ENCODE results near the gene AP5B1. TPM values are rescaled to one million over a fixed set of nuclear protein-coding genes. Genes with fewer than 3 reads are reported as not detected.

AP5B1 gene
- total and polyA plus RNA-seq, 9 of the 15 experiments (the other 6 are each of a cell fraction or from before 2014, with no cell fraction given) = 0.51 to 24.2 (median 5.1) TPM

- 0 out of 2 replicates have a peak, but pooled peaks have one; percentile 41 for TF ChIP-seq ETV5 (CRISPR knock-in tag; IDR thresholded peaks at IDR 0.05; ENCODE audit: low read depth)
- TF ChIP-seq CSDE1 (IDR thresholded peaks at IDR 0.05) = no peak
- no peak for TF ChIP-seq RHOXF2B (CRISPR knock-in tag; conservative IDR thresholded peaks at IDR 0.05)
- TF ChIP-seq ZNF197 (CRISPR knock-in tag; IDR thresholded peaks at IDR 0.05; ENCODE audit: low read depth) = 0 out of 2 replicates have a peak, but pooled peaks have one; percentile 74
- peak; percentile 88; the same call in 1 of the 2 replicates for TF ChIP-seq PREB (CRISPR knock-in tag; IDR thresholded peaks at IDR 0.05)
- TF ChIP-seq U2AF2 (optimal IDR thresholded peaks at IDR 0.05; ENCODE audit: low read depth, low read length) = no peak
- no peak for TF ChIP-seq ZBTB8A (IDR thresholded peaks at IDR 0.05; ENCODE audit: partially characterized antibody)
- TF ChIP-seq ZNF696 (CRISPR knock-in tag; conservative IDR thresholded peaks at IDR 0.05) = no peak
- no peak for TF ChIP-seq NCOA1 (IDR thresholded peaks at IDR 0.05; ENCODE audit: low read depth)
- no peak for TF ChIP-seq NR4A1 (CRISPR knock-in tag; IDR thresholded peaks at IDR 0.05)
- TF ChIP-seq NR4A1 (tag; IDR thresholded peaks at IDR 0.05) = no peak
- TF ChIP-seq, protein P1, sequence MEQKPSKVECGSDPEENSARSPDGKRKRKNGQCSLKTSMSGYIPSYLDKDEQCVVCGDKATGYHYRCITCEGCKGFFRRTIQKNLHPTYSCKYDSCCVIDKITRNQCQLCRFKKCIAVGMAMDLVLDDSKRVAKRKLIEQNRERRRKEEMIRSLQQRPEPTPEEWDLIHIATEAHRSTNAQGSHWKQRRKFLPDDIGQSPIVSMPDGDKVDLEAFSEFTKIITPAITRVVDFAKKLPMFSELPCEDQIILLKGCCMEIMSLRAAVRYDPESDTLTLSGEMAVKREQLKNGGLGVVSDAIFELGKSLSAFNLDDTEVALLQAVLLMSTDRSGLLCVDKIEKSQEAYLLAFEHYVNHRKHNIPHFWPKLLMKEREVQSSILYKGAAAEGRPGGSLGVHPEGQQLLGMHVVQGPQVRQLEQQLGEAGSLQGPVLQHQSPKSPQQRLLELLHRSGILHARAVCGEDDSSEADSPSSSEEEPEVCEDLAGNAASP (IDR thresholded peaks at IDR 0.05) = no peak
- no peak for TF ChIP-seq DPF2 (IDR thresholded peaks at IDR 0.05)
- TF ChIP-seq, protein P2, sequence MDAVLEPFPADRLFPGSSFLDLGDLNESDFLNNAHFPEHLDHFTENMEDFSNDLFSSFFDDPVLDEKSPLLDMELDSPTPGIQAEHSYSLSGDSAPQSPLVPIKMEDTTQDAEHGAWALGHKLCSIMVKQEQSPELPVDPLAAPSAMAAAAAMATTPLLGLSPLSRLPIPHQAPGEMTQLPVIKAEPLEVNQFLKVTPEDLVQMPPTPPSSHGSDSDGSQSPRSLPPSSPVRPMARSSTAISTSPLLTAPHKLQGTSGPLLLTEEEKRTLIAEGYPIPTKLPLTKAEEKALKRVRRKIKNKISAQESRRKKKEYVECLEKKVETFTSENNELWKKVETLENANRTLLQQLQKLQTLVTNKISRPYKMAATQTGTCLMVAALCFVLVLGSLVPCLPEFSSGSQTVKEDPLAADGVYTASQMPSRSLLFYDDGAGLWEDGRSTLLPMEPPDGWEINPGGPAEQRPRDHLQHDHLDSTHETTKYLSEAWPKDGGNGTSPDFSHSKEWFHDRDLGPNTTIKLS (IDR thresholded peaks at IDR 0.05; ENCODE audit: borderline replicate concordance, low read depth) = no peak
- no peak for TF ChIP-seq SMARCB1 (IDR thresholded peaks at IDR 0.05; ENCODE audit: insufficient read length, low read depth)
- TF ChIP-seq HNRNPLL (IDR thresholded peaks at IDR 0.05; ENCODE audit: low read depth, low read length, poor library complexity, severe bottlenecking) = no peak
- TF ChIP-seq MBD2 (IDR thresholded peaks at IDR 0.05; ENCODE audit: borderline replicate concordance, low read depth) = no peak
- TF ChIP-seq THRAP3 (IDR thresholded peaks at IDR 0.05; ENCODE audit: borderline replicate concordance) = no peak
- TF ChIP-seq ZNF274 (IDR thresholded peaks at IDR 0.05; ENCODE audit: borderline replicate concordance, low read depth, low read length) = no peak
- no peak for TF ChIP-seq BRF2 (IDR thresholded peaks at IDR 0.05; ENCODE audit: borderline replicate concordance, insufficient read depth, insufficient read length)
- TF ChIP-seq CBX3 (IDR thresholded peaks at IDR 0.05; ENCODE audit: borderline replicate concordance in 1 of 2, low read length in 2 of 2) = peak in 1 of 2 experiments; percentile 80; a peak in 1 of 3 replicates
- TF ChIP-seq ATF7 (IDR thresholded peaks at IDR 0.05) = peak; percentile 79; the same call in 1 of the 2 replicates
- TF ChIP-seq KDM5B (IDR thresholded peaks at IDR 0.05; ENCODE audit: insufficient replicate concordance, low read depth, low read length) = no peak
- TF ChIP-seq ZNF134 (CRISPR knock-in tag; conservative IDR thresholded peaks at IDR 0.05) = no peak
Observed at GRCh38 chr11:65817835-65818680, 37.3 kb upstream of the AP5B1 start (continued).
